Measurements from ENCODE around the gene FAM131C. TPM values are rescaled to one million over a fixed set of nuclear protein-coding genes. Genes with fewer than 3 reads are reported as not detected.

Gene FAM131C
- total RNA-seq = 1 to 10 TPM in 1 of 2 donors, under 1 TPM in 1; 0.66 to 2.5 TPM
- polyA plus RNA-seq (2013, experiment 1 of 2) = 3.7 TPM
- polyA plus RNA-seq (2013, experiment 2 of 2) = 2.4 TPM
- long read RNA-seq, experiment 1, partial matches to known transcripts = 2 of 3 reads
- long read RNA-seq, experiment 1, other reads (novel, unspliced or antisense) = 0 of 3 reads
- long read RNA-seq, experiment 2, transcript FAM131C-201 (7 exons, 1,695 nt) = major isoform, 12 of 12 reads
- long read RNA-seq, experiment 2, partial matches to known transcripts = 0 of 12 reads
- long read RNA-seq, experiment 2, other reads (novel, unspliced or antisense) = 0 of 12 reads
- long read RNA-seq, experiment 3 = 0 reads
- long read RNA-seq, experiment 4 = 0 reads

- peak; percentile 63 for TF ChIP-seq CTCF (conservative IDR thresholded peaks at IDR 0.05)
- Histone ChIP-seq H3K4me3 (ENCODE audit: low read length) (peak within 1 kb of the TSS; percentile 79), H3K36me3 (ENCODE audit: control insufficient read depth, insufficient read depth, low read length) (no peaks in the 10 kb centered on the region), H3K27ac (ENCODE audit: low read depth, low read length) (no peak within 1 kb of the TSS), H3K27me3 (ENCODE audit: control insufficient read depth, insufficient read depth, low read length, poor library complexity, severe bottlenecking) (peaks cover 30% of the 10 kb centered on the region), H3K4me1 (ENCODE audit: control insufficient read depth, insufficient read depth, low read length) (peaks cover 4% of the 10 kb centered on the region), H3K9me3 (ENCODE audit: control insufficient read depth, low read length) (no peaks in the 10 kb centered on the region), H3K9ac (ENCODE audit: extremely low read depth, low read length, poor library complexity, severe bottlenecking) (no peak within 1 kb of the TSS)
- WGBS, 2 experiments (ENCODE audit: insufficient coverage in 1 of 2, insufficient read length in 1 of 2) = 2 to 8% methylated on average over 13 to 54 of the region's 54 CpGs
- Mint-ChIP-seq H3K27me3 (ENCODE audit: insufficient read depth) (peaks cover 61% of the 10 kb centered on the region), H3K4me3 (peak within 1 kb of the TSS; percentile 56), H3K4me1 (peaks cover 8% of the 10 kb centered on the region), H3K9me3 (no peaks in the 10 kb centered on the region), H3K36me3 (ENCODE audit: low read depth) (no peaks in the 10 kb centered on the region), H3K27ac (no peak within 1 kb of the TSS)
- peak; percentile 76 for DNase-seq
These were observed at the start of gene FAM131C for GRCh38 chr1:16073490-16074119. Gene FAM131C, minus strand, starts transcription at chr1:16073651. Its CDS starts 209 bp downstream, at chr1:16073442.

GRCh38 chr1:16122916-16123315 lies 49.5 kb upstream of the FAM131C start:
- peaks cover 52% of the 10 kb centered on the region for H3K36me3 ChIP-seq (ENCODE audit: control insufficient read depth, insufficient read depth, low read length)
- no peak overlapping the region for H3K4me3 Mint-ChIP-seq
- peaks cover 41% of the 10 kb centered on the region for H3K36me3 Mint-ChIP-seq (ENCODE audit: low read depth)
- no peak for TF ChIP-seq CTCF (conservative IDR thresholded peaks at IDR 0.05)
- H3K27ac Mint-ChIP-seq = peak overlapping the region; percentile 91
- 93 to 94% methylated on average over 5 to 6 of the region's 6 CpGs for whole genome bisulfite sequencing, 2 experiments (ENCODE audit: insufficient coverage in 1 of 2, insufficient read length in 1 of 2)
- H3K9ac ChIP-seq (ENCODE audit: extremely low read depth, low read length, poor library complexity, severe bottlenecking) = peak overlapping the region; percentile 30
- H3K9me3 ChIP-seq (ENCODE audit: control insufficient read depth, low read length) = no peaks in the 10 kb centered on the region
- no peak overlapping the region for H3K4me3 ChIP-seq (ENCODE audit: low read length)
- no peak overlapping the region for H3K27ac ChIP-seq (ENCODE audit: low read depth, low read length)
- H3K4me1 ChIP-seq (ENCODE audit: control insufficient read depth, insufficient read depth, low read length) = peaks cover 16% of the 10 kb centered on the region
- H3K27me3 Mint-ChIP-seq (ENCODE audit: insufficient read depth) = no peaks in the 10 kb centered on the region
- H3K9me3 Mint-ChIP-seq = no peaks in the 10 kb centered on the region
- H3K4me1 Mint-ChIP-seq = peaks cover 46% of the 10 kb centered on the region
- peak; percentile 40 for DNase-seq
- H3K27me3 ChIP-seq (ENCODE audit: control insufficient read depth, insufficient read depth, low read length, poor library complexity, severe bottlenecking) = no peaks in the 10 kb centered on the region

GRCh38 chr1:16122350-16122881 lies 49.0 kb upstream of the FAM131C start:
- Histone ChIP-seq H3K9me3 (ENCODE audit: control insufficient read depth, low read length) (no peaks in the 10 kb centered on the region), H3K27ac (ENCODE audit: low read depth, low read length) (no peak overlapping the region), H3K4me3 (ENCODE audit: low read length) (no peak overlapping the region), H3K36me3 (ENCODE audit: control insufficient read depth, insufficient read depth, low read length) (peaks cover 47% of the 10 kb centered on the region), H3K9ac (ENCODE audit: extremely low read depth, low read length, poor library complexity, severe bottlenecking) (peak overlapping the region; percentile 35), H3K27me3 (ENCODE audit: control insufficient read depth, insufficient read depth, low read length, poor library complexity, severe bottlenecking) (no peaks in the 10 kb centered on the region), H3K4me1 (ENCODE audit: control insufficient read depth, insufficient read depth, low read length) (peaks cover 16% of the 10 kb centered on the region)
- Mint-ChIP-seq H3K9me3 (no peaks in the 10 kb centered on the region), H3K4me1 (peaks cover 51% of the 10 kb centered on the region), H3K4me3 (no peak overlapping the region), H3K27me3 (ENCODE audit: insufficient read depth) (no peaks in the 10 kb centered on the region), H3K36me3 (ENCODE audit: low read depth) (peaks cover 37% of the 10 kb centered on the region), H3K27ac (peak overlapping the region; percentile 91)
- WGBS, 2 experiments (ENCODE audit: insufficient coverage in 1 of 2, insufficient read length in 1 of 2) = 84% methylated on average over 4 of the region's 4 CpGs; no CpG with 5 or more reads in 1 of the 2 experiments
- no peak for TF ChIP-seq CTCF (conservative IDR thresholded peaks at IDR 0.05)
- DNase-seq = peak; percentile 78
